Stimulated activated CD4-positive, alpha-beta T cell treated with anti-CD3 and anti-CD28 coated beads, Interleukin-2, amount 100 ng/mL, for 24 hours (primary cell): Measurements from ENCODE around the gene NT5E.
"Not testable (repeated sequence)": the region's sequence is repeated elsewhere in the genome, so short reads cannot be mapped to it uniquely, and the experiment has no call there.

Source experiments
- DNase-seq, 2 donors: peaks; one replicate each; pipeline ENCODE4 v3.0.0-alpha.2; 2020

The NT5E gene

GRCh38 chr6:85449818-85450759 lies at the start of gene NT5E:
TSS of gene NT5E (plus strand) at chr6:85450083. CDS start at chr6:85450140, 57 bp downstream.
- DNase-seq: peak in 1 of 2 donors; percentile 55

- DNase-seq: no peak
These were observed 49.6 kb upstream of the NT5E start for GRCh38 chr6:85400331-85400730.

- DNase-seq: no peak
These were observed 48.5 kb upstream of the NT5E start for GRCh38 chr6:85401186-85402021.

- DNase-seq: no peak
These were observed 47.8 kb upstream of the NT5E start for GRCh38 chr6:85402071-85402470.

GRCh38 chr6:85402922-85403321 lies 47.0 kb upstream of the NT5E start:
- DNase-seq: no peak

GRCh38 chr6:85403331-85404015 lies 46.4 kb upstream of the NT5E start:
- no peak for DNase-seq

- DNase-seq: not testable (repeated sequence)
These were observed 45.8 kb upstream of the NT5E start for GRCh38 chr6:85404016-85404563.

GRCh38 chr6:85404564-85405174 lies 45.2 kb upstream of the NT5E start:
- no peak for DNase-seq

GRCh38 chr6:85405175-85405852 lies 44.6 kb upstream of the NT5E start:
- no peak for DNase-seq

- DNase-seq: no peak
These were observed 44.1 kb upstream of the NT5E start for GRCh38 chr6:85405853-85406198.

- no peak for DNase-seq
These were observed 43.2 kb upstream of the NT5E start for GRCh38 chr6:85406641-85407075.

GRCh38 chr6:85408039-85408438 lies 41.8 kb upstream of the NT5E start:
- no peak for DNase-seq

GRCh38 chr6:85412911-85413430 lies 36.9 kb upstream of the NT5E start:
- DNase-seq: no peak

GRCh38 chr6:85416049-85416448 lies 33.8 kb upstream of the NT5E start:
- no peak for DNase-seq

- no peak for DNase-seq
These were observed 33.1 kb upstream of the NT5E start for GRCh38 chr6:85416766-85417165.

GRCh38 chr6:85417336-85417735 lies 32.5 kb upstream of the NT5E start:
- no peak for DNase-seq

GRCh38 chr6:85418059-85418458 lies 31.8 kb upstream of the NT5E start:
- DNase-seq: no peak

- no peak for DNase-seq
These were observed 30.7 kb upstream of the NT5E start for GRCh38 chr6:85419046-85419759.

GRCh38 chr6:85420551-85420950 lies 29.3 kb upstream of the NT5E start:
- no peak for DNase-seq

GRCh38 chr6:85421181-85421580 lies 28.7 kb upstream of the NT5E start:
- DNase-seq: no peak

GRCh38 chr6:85421972-85422371 lies 27.9 kb upstream of the NT5E start:
- DNase-seq: no peak
